ENCODE measurements around the gene THAP4. TPM values are rescaled to one million over a fixed set of nuclear protein-coding genes. Genes with fewer than 3 reads are reported as not detected.

THAP4 gene
- total RNA-seq, 1 experiment from 2014 or later: 71.2 TPM

- H3K27ac ChIP-seq (ENCODE audit: low read depth, low read length): no peak overlapping the region
- H3K36me3 ChIP-seq (ENCODE audit: control insufficient read depth in 1 of 2, insufficient read depth in 2 of 2, low read length in 2 of 2): peaks cover 19 to 21% of the 10 kb centered on the region in 2 experiments; a peak in 3 of 4 replicates
- peaks cover 46% of the 10 kb centered on the region for H3K79me2 ChIP-seq (ENCODE audit: insufficient read depth, low read length)
- H3K4me3 ChIP-seq (replicated peaks in 1 of 2; ENCODE audit: low read depth in 1 of 2, low read length in 2 of 2): no peak overlapping the region
- no peaks in the 10 kb centered on the region for H3K4me1 ChIP-seq (ENCODE audit: control insufficient read depth in 1 of 2, insufficient read depth in 2 of 2, low read length in 2 of 2)
- no peaks in the 10 kb centered on the region for H3K27me3 ChIP-seq (ENCODE audit: insufficient read depth, low read length)
- H3K9ac ChIP-seq (ENCODE audit: low read length): no peak overlapping the region
- ATAC-seq: no peak
- ChIA-PET CTCF (no interaction called here), RAD21 (ENCODE audit: low non-redundant PET in 1 of 2, low total read pairs in 2 of 2, uncharacterized antibody in 2 of 2, unreplicated experiment in 2 of 2) (no interaction called here), POLR2A (no interaction called here)
- no peaks in the 10 kb centered on the region for H3K9me2 ChIP-seq (ENCODE audit: insufficient read depth)
- intact Hi-C loops (cut with micrococcal nuclease): no loop called here
- no peaks in the 10 kb centered on the region; the same call in 1 of the 2 replicates for H4K20me1 ChIP-seq (ENCODE audit: insufficient read depth)
- H2AFZ ChIP-seq (ENCODE audit: low read depth, low read length, poor library complexity, severe bottlenecking): no peak overlapping the region
- no peak for DNase-seq (ENCODE audit: low read depth, low spot score)
- no peak overlapping the region for H3K4me2 ChIP-seq (ENCODE audit: low read length)
- TF ChIP-seq REST (IDR thresholded peaks at IDR 0.05; ENCODE audit: low read depth) (no peak), MAX (IDR thresholded peaks at IDR 0.05) (no peak), SIN3A (IDR thresholded peaks at IDR 0.05; ENCODE audit: low read depth) (no peak), ELF1 (IDR thresholded peaks at IDR 0.05; ENCODE audit: borderline replicate concordance, low read depth) (no peak), SRF (IDR thresholded peaks at IDR 0.05; ENCODE audit: low read depth) (no peak), EZH2 (IDR thresholded peaks at IDR 0.05) (no peak), ZFX (IDR thresholded peaks at IDR 0.05) (no peak), RAD21 (IDR thresholded peaks at IDR 0.05; ENCODE audit: low read depth) (no peak), EGR1 (IDR thresholded peaks at IDR 0.05; ENCODE audit: low read depth) (no peak), JUND (IDR thresholded peaks at IDR 0.05) (no peak), CBX3 (IDR thresholded peaks at IDR 0.05; ENCODE audit: low read depth) (no peak), ZBTB33 (IDR thresholded peaks at IDR 0.05; ENCODE audit: extremely low read depth, insufficient replicate concordance, low read length) (no peak), EZH2phosphoT487 (IDR thresholded peaks at IDR 0.05; ENCODE audit: borderline replicate concordance) (no peak), CEBPB (IDR thresholded peaks at IDR 0.05; ENCODE audit: low read depth) (no peak), POLR2AphosphoS5 (IDR thresholded peaks at IDR 0.05; ENCODE audit: low read depth, low read length) (no peak), POLR2A (IDR thresholded peaks at IDR 0.05; ENCODE audit: borderline replicate concordance, extremely low read depth, insufficient read depth, insufficient read length) (no peak), YY1 (IDR thresholded peaks at IDR 0.05; ENCODE audit: extremely low read depth, insufficient replicate concordance, low read depth, low read length) (no peak)
- no TSS peak for BruUV-seq (replicated peaks)
- H3K9me3 ChIP-seq (ENCODE audit: control insufficient read depth in 1 of 2, insufficient read depth in 1 of 2, low read depth in 1 of 2, low read length in 2 of 2): no peaks in the 10 kb centered on the region
These were observed 16.3 kb upstream of the THAP4 start for GRCh38 chr2:241653210-241653750.

Measured in HCT116 (cell line).